Erythroblast (primary cell): ENCODE results near the gene LSAMP.

Experiments used
- GATA1 ChIP-seq: IDR thresholded peaks from 2 replicates; pipeline ENCODE4 v1.6.1; 2011; ENCODE audit warnings: low read depth, mild to moderate bottlenecking, control low read depth, low read length, moderate library complexity
- POLR2A ChIP-seq: IDR thresholded peaks from 2 replicates; pipeline ENCODE4 v1.6.1; 2011; ENCODE audit warnings: mild to moderate bottlenecking, low read length

GRCh38 chr3:116367761-116368395 is 77.4 kb downstream of the LSAMP start:
- TF ChIP-seq POLR2A (no peak), GATA1 (no peak)
